Activated T-helper 2 cell treated with anti-CD3 and anti-CD28 coated beads, Interferon-gamma antibody, Interleukin-2, Interleukin-4, amounts not matched to agents 10 μg/mL and 5 μg/mL and 100 μg/mL, durations not matched to agents 14 hours and 24 hours and 36 hours (primary cell): ENCODE results near the gene PKNOX2. TPM values are rescaled to one million over a fixed set of nuclear protein-coding genes. Genes with fewer than 3 reads are reported as not detected.

ENCODE experiments used
- DNase-seq: peaks from one replicate; pipeline ENCODE4 v3.0.0; 2021; ENCODE audit warnings: low spot score
- H3K27ac Mint-ChIP-seq: one replicate; pipeline ENCODE4 v1.8.0; 2021; ENCODE audit warnings: mixed read lengths
- H3K27me3 Mint-ChIP-seq: one replicate; pipeline ENCODE4 v1.8.0; 2021; ENCODE audit warnings: low read depth, mixed read lengths
- H3K36me3 Mint-ChIP-seq: one replicate; pipeline ENCODE4 v1.8.0; 2021; ENCODE audit warnings: low read depth, mixed read lengths
- H3K4me1 Mint-ChIP-seq: one replicate; pipeline ENCODE4 v1.8.0; 2021; ENCODE audit warnings: low read depth, mixed read lengths
- H3K4me3 Mint-ChIP-seq: one replicate; pipeline ENCODE4 v1.8.0; 2021; ENCODE audit warnings: low read depth, mild to moderate bottlenecking, moderate library complexity, mixed read lengths
- H3K9me3 Mint-ChIP-seq: one replicate; pipeline ENCODE4 v1.8.0; 2021; ENCODE audit warnings: mixed read lengths
- intact Hi-C: fragments of 100-400 bp; cut with micrococcal nuclease; formaldehyde crosslinking; loops from one replicate; pipeline ENCODE4 v1.15.1; 2023
- total RNA-seq: library from RNA; stranded (reverse); gene quantifications from 2 replicates; pipeline ENCODE4 v1.2.3, GENCODE V29; 2022

Gene PKNOX2
- total RNA-seq, 1 donor from 2014 or later, result not detected

DNA sequence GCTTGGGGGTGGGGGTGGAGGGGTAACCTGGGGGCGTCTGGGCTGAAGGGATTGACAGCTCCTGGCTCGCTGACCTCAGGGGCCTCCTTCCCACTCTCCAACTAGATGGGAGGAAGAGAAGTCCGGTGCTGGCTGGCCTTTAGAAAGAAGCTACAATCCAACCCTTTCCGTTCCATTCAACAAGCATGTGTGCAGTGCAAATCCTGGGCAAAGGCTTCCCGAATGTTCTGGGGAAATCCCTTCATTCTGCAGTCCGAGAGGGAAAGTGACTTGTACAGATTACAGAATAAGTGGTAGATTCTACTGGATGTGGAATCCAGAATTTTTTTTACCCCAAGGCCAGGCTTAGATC lies 181.6 kb downstream of the PKNOX2 start:
- DNase-seq, result no peak
- Mint-ChIP-seq H3K27ac (no peak overlapping the region), H3K27me3 (peaks cover 3% of the 10 kb centered on the region), H3K4me3 (no peak overlapping the region), H3K4me1 (no peaks in the 10 kb centered on the region), H3K36me3 (no peaks in the 10 kb centered on the region), H3K9me3 (no peaks in the 10 kb centered on the region)
- intact Hi-C loops, result no loop called here

DNA sequence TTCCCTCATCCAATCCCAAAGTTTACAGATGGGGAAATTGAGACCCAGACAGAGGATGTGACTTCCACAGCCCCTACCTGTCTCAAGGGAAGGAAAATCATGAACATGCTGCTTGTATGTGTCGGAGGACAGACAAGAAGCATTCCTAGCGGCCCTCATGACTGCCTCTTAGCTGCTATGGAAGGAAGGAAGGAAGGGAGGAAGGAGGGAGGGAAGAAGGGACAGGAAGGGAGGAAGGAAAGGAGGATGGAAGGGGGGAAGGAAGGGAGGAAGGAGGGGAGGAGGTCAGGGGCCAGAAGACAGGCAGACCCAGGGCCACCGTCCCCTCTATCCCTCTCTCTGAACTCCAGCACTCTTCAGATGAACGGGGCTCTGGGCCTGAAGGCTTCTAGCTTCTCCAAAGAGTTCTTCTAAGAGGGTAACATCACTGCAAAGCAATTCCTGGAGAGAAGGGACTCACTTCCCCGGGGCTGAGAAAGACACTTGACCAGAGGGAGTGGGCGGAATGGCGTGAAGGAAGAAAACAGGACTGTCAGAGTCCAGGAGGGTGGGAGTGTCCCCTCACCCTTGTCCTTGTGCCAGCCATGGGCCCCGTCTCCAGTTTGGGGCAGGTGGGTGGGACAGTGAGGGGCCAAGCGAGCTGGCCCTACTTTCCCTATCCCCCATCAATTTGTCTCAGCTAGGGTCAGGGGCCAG lies 182.2 kb downstream of the PKNOX2 start:
- intact Hi-C loops, result no loop called here
- H3K36me3 Mint-ChIP-seq, result no peaks in the 10 kb centered on the region
- no peak for DNase-seq
- peaks cover 3% of the 10 kb centered on the region for H3K27me3 Mint-ChIP-seq
- H3K27ac Mint-ChIP-seq, result no peak overlapping the region
- no peaks in the 10 kb centered on the region for H3K4me1 Mint-ChIP-seq
- no peaks in the 10 kb centered on the region for H3K9me3 Mint-ChIP-seq
- H3K4me3 Mint-ChIP-seq, result no peak overlapping the region

- Mint-ChIP-seq H3K4me1 (no peaks in the 10 kb centered on the region), H3K4me3 (no peak overlapping the region), H3K27me3 (peaks cover 3% of the 10 kb centered on the region), H3K36me3 (no peaks in the 10 kb centered on the region), H3K27ac (no peak overlapping the region), H3K9me3 (no peaks in the 10 kb centered on the region)
- intact Hi-C loops, result no loop called here
- DNase-seq, result no peak
Measured at GRCh38 chr11:125347261-125347585, 182.7 kb downstream of the PKNOX2 start.

DNA sequence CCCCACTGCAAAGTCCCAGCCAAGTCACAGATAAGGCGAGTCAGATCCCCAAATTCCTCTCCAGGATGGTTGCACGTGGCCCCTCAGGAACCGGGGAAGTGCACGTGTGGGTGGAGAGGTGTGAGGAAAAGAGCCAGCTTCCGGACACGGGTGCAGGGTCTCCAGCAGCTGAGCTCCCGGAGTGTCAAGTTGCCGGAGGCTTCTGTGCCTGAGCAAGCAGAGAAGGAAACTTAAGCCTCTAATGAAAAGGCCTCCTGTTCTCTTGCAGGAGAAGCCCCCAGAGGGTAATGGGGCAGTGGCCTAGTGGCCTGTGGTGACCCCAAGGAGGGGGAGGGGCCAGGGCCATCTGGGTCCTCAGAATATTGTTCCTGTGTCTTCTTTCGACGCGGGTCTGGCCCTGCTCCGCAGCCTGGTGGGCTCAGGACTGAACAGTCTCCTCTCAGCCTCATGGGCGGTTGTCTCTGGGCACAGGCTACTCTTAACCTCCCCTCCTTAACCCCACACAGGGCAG lies 183.6 kb downstream of the PKNOX2 start:
- H3K27ac Mint-ChIP-seq, result no peak overlapping the region
- no peaks in the 10 kb centered on the region for H3K9me3 Mint-ChIP-seq
- no peaks in the 10 kb centered on the region for H3K36me3 Mint-ChIP-seq
- intact Hi-C loops, result no loop called here
- H3K4me1 Mint-ChIP-seq, result no peaks in the 10 kb centered on the region
- peaks cover 3% of the 10 kb centered on the region for H3K27me3 Mint-ChIP-seq
- no peak for DNase-seq
- no peak overlapping the region for H3K4me3 Mint-ChIP-seq

DNA sequence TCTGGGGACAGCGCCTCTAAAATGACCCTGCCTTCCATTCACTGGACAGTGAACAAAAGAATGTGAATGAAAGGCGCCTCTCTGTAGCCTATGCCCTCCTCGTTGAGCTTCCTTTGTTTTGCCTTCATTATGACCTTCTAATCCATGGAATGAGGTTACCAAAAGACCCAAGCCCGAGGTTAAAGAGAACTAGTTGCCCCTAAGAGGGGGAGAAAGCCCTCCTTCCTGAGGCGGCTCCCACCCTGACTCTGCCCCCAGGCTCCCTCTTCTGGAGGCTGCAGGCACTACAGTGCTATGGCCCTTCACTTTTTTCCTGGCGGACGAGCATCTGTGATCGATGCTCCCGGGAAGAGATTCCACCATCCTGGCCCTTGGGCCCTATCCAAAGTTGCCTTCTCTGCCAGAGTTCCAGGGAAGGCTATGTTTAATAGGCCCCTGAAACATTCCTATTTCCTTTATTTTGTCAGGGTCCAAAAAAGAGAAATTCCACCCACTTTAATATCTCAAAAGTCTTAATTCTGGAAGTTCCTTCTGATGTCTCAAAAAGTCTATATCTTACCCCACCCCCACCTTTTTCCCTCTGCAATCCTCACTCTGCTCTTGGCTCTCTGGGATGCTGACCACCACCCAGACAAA lies 184.2 kb downstream of the PKNOX2 start:
- no peak overlapping the region for H3K4me3 Mint-ChIP-seq
- DNase-seq, result peak; percentile 14
- H3K4me1 Mint-ChIP-seq, result no peaks in the 10 kb centered on the region
- H3K36me3 Mint-ChIP-seq, result no peaks in the 10 kb centered on the region
- H3K9me3 Mint-ChIP-seq, result no peaks in the 10 kb centered on the region
- H3K27me3 Mint-ChIP-seq, result peaks cover 2% of the 10 kb centered on the region
- intact Hi-C loops, result no loop called here
- H3K27ac Mint-ChIP-seq, result no peak overlapping the region

- no peak for DNase-seq
- Mint-ChIP-seq H3K9me3 (no peaks in the 10 kb centered on the region), H3K36me3 (no peaks in the 10 kb centered on the region), H3K4me1 (no peaks in the 10 kb centered on the region), H3K4me3 (no peak overlapping the region), H3K27me3 (peaks cover 2% of the 10 kb centered on the region), H3K27ac (no peak overlapping the region)
- intact Hi-C loops, result no loop called here
Measured at GRCh38 chr11:125350206-125351032, 185.9 kb downstream of the PKNOX2 start.

DNA sequence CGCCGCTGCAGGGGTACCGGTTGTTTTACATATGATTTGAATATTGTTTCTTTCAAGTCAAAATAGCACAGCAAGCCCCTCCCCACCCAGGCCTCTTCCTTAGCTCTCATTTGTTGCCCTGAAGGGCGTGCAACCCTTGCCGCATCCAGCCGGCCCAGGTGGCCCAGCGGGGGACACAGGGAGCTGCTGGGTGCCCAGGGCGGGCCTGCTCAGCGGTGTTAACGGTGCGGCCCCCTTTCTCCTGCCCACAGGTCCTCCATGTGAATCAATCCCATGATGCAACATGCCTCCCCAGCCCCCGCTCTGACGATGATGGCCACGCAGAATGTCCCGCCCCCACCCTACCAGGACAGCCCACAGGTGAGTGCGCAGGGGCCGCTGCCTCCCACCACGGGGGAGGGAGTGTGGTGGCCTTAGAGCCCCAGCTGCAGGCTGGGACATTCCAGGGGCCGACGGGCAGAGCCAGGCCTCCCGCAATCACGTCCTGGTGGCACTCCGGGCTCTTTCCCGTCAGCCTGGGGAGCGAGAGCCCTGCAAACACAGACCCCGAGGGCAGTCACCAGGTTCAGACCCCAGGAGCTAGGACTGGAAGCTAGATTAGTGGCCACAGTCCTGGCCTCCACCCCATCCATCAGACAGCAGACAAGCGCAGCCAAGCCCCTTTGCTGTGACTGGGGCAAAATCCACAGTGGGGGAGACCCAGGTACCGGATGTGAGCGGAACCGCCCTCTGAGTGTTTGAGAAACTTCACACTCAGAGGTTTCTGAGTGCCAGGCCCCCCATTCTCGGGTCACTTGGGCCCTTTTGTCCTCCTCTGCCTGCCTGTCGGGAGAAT lies 186.7 kb downstream of the PKNOX2 start:
- DNase-seq, result no peak
- Mint-ChIP-seq H3K4me1 (no peaks in the 10 kb centered on the region), H3K9me3 (no peaks in the 10 kb centered on the region), H3K27me3 (peaks cover 2% of the 10 kb centered on the region), H3K36me3 (no peaks in the 10 kb centered on the region), H3K27ac (no peak overlapping the region), H3K4me3 (no peak overlapping the region)
- intact Hi-C loops, result no loop called here

DNA sequence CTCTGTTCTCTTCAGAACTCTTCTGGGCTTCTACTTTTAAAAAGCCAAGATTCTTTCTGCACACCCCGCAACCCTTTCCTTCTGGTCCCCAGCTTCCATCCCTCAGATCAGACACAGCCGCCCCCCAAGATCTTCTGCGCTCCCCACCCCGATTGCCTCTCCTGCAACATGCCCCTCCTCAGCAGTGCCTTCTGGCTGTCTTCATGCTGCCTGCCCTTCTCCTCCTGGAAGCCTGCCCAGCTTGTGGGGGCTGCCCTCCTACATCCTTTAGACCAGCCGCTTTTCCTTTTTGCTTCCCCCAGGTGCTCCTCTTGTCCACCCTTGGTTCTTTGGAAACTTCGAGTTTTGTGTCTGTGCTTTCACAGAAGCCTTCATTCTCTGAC lies 187.3 kb downstream of the PKNOX2 start:
- no peak for DNase-seq
- intact Hi-C loops, result no loop called here
- no peaks in the 10 kb centered on the region for H3K9me3 Mint-ChIP-seq
- H3K4me3 Mint-ChIP-seq, result no peak overlapping the region
- H3K27ac Mint-ChIP-seq, result no peak overlapping the region
- no peaks in the 10 kb centered on the region for H3K36me3 Mint-ChIP-seq
- no peaks in the 10 kb centered on the region for H3K4me1 Mint-ChIP-seq
- H3K27me3 Mint-ChIP-seq, result peaks cover 2% of the 10 kb centered on the region

DNA sequence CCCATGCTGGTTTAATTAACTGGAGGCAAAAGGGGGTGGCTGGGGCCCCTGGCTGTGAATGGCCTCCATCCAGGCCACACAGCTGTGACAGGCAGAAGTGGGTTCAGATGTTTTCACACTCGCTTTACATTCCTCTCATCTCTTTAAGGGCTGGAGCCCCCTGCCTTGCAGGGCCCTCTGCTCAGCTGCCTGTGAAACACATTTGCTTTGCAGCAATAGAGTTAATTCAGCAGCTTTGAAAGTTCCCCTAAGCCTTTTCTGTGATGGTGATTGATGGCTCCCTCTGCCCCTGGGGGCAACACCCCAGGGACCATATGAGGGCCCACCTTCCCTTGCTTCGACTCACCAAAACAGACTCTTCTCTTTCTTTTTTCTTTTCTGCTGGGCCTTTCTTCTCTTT lies 192.2 kb downstream of the PKNOX2 start:
- no peak overlapping the region for H3K4me3 Mint-ChIP-seq
- no peaks in the 10 kb centered on the region for H3K4me1 Mint-ChIP-seq
- H3K27me3 Mint-ChIP-seq, result no peaks in the 10 kb centered on the region
- no peak for DNase-seq
- intact Hi-C loops, result no loop called here
- no peaks in the 10 kb centered on the region for H3K9me3 Mint-ChIP-seq
- H3K36me3 Mint-ChIP-seq, result no peaks in the 10 kb centered on the region
- H3K27ac Mint-ChIP-seq, result no peak overlapping the region

GRCh38 chr11:125357551-125357950 lies 193.0 kb downstream of the PKNOX2 start:
- H3K9me3 Mint-ChIP-seq, result no peaks in the 10 kb centered on the region
- intact Hi-C loops, result no loop called here

DNA sequence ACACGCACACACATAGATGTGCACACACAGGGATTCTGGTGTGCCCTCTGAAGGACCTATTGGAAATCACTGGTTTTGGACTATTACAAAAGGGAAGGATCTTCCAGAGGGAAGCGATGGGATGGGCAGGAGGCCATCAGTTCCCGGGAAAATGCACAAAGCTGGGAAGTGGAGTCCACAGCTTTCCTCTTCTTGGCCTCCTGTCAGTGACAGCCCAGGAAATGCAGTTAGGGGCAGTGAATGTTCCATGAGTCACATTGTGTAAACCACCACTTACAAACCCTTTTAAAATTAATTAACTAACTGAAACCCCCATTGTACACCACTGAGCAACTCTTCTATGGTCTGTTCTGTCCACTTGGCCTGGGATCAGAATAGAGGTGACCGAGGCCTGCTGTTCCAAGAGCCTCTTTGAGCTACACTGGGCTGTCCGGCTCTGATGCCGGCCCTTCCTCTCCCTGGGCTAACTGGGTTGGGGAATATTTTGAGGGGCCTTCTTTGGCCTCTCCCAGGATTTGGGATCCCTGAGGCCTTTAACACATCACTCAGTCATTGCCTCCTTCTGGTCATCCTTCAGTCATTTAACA lies 193.8 kb downstream of the PKNOX2 start:
- no peak overlapping the region for H3K4me3 Mint-ChIP-seq
- no peaks in the 10 kb centered on the region for H3K36me3 Mint-ChIP-seq
- intact Hi-C loops, result no loop called here
- no peak overlapping the region for H3K27ac Mint-ChIP-seq
- no peaks in the 10 kb centered on the region for H3K27me3 Mint-ChIP-seq
- no peaks in the 10 kb centered on the region for H3K9me3 Mint-ChIP-seq
- H3K4me1 Mint-ChIP-seq, result no peaks in the 10 kb centered on the region
- no peak for DNase-seq

More at GRCh38 chr11:125357551-125357950, 193.0 kb downstream of the PKNOX2 start:
- no peaks in the 10 kb centered on the region for H3K36me3 Mint-ChIP-seq
- no peak for DNase-seq
- H3K4me1 Mint-ChIP-seq, result no peaks in the 10 kb centered on the region
- H3K27me3 Mint-ChIP-seq, result no peaks in the 10 kb centered on the region
- H3K4me3 Mint-ChIP-seq, result no peak overlapping the region
- no peak overlapping the region for H3K27ac Mint-ChIP-seq

- no peak for DNase-seq
- H3K4me1 Mint-ChIP-seq, result no peaks in the 10 kb centered on the region
- no peak overlapping the region for H3K4me3 Mint-ChIP-seq
- H3K27me3 Mint-ChIP-seq, result no peaks in the 10 kb centered on the region
- H3K9me3 Mint-ChIP-seq, result no peaks in the 10 kb centered on the region
- H3K36me3 Mint-ChIP-seq, result no peaks in the 10 kb centered on the region
- intact Hi-C loops, result no loop called here
- no peak overlapping the region for H3K27ac Mint-ChIP-seq
Measured at GRCh38 chr11:125359130-125359529, 194.6 kb downstream of the PKNOX2 start.
